Measurements from ENCODE around the gene MPZL2.

Gene MPZL2

GRCh38 chr11:118286545-118286944 is 22.4 kb upstream of the MPZL2 start:
- in situ Hi-C loops (cut with HindIII; ENCODE audit: low sequenced_read_pairs) = loop anchor here (10.0 kb wide), 1 partner anchor 112 kb away; the partner anchor contains the start of gene SCN2B

GRCh38 chr11:118283756-118284350 is 19.8 kb upstream of the MPZL2 start:
- in situ Hi-C loops (cut with HindIII; ENCODE audit: low sequenced_read_pairs) = loop anchor here (10.0 kb wide), 1 partner anchor 109 kb away; the partner anchor contains the start of gene SCN2B

GRCh38 chr11:118283037-118283636 is 19.0 kb upstream of the MPZL2 start:
- in situ Hi-C loops (cut with HindIII; ENCODE audit: low sequenced_read_pairs) = loop anchor here (10.0 kb wide), 1 partner anchor 108 kb away; the partner anchor contains the start of gene SCN2B

- in situ Hi-C loops (cut with HindIII; ENCODE audit: low sequenced_read_pairs) = loop anchor here (10.0 kb wide), 1 partner anchor 108 kb away; the partner anchor contains the start of gene SCN2B
These were observed 18.5 kb upstream of the MPZL2 start for GRCh38 chr11:118282606-118283005.

GRCh38 chr11:118281284-118281683 is 17.2 kb upstream of the MPZL2 start:
- in situ Hi-C loops (cut with HindIII; ENCODE audit: low sequenced_read_pairs) = loop anchor here (10.0 kb wide), 1 partner anchor 106 kb away; the partner anchor contains the start of gene SCN2B

- in situ Hi-C loops (cut with HindIII; ENCODE audit: low sequenced_read_pairs) = no loop called here
These were observed 13.2 kb upstream of the MPZL2 start for GRCh38 chr11:118277312-118277711.

- in situ Hi-C loops (cut with HindIII; ENCODE audit: low sequenced_read_pairs) = no loop called here
These were observed 12.3 kb upstream of the MPZL2 start for GRCh38 chr11:118276422-118276821.

- in situ Hi-C loops (cut with HindIII; ENCODE audit: low sequenced_read_pairs) = no loop called here
These were observed 11.1 kb upstream of the MPZL2 start for GRCh38 chr11:118275176-118275575.

- in situ Hi-C loops (cut with HindIII; ENCODE audit: low sequenced_read_pairs) = no loop called here
These were observed 10.1 kb upstream of the MPZL2 start for GRCh38 chr11:118274186-118274585.

- in situ Hi-C loops (cut with HindIII; ENCODE audit: low sequenced_read_pairs) = no loop called here
These were observed 7.9 kb upstream of the MPZL2 start for GRCh38 chr11:118272001-118272400.

- in situ Hi-C loops (cut with HindIII; ENCODE audit: low sequenced_read_pairs) = no loop called here
These were observed 3.4 kb upstream of the MPZL2 start for GRCh38 chr11:118267486-118267885.

- in situ Hi-C loops (cut with HindIII; ENCODE audit: low sequenced_read_pairs) = no loop called here
These were observed 1.9 kb upstream of the MPZL2 start for GRCh38 chr11:118265954-118266353.

GRCh38 chr11:118264569-118265465 is 720 bp upstream of the MPZL2 start:
- in situ Hi-C loops (cut with HindIII; ENCODE audit: low sequenced_read_pairs) = no loop called here

- in situ Hi-C loops (cut with HindIII; ENCODE audit: low sequenced_read_pairs) = no loop called here
These were observed 985 bp downstream of the MPZL2 start for GRCh38 chr11:118263112-118263511.

GRCh38 chr11:118260353-118260752 is 3.7 kb downstream of the MPZL2 start:
- in situ Hi-C loops (cut with HindIII; ENCODE audit: low sequenced_read_pairs) = no loop called here

- in situ Hi-C loops (cut with HindIII; ENCODE audit: low sequenced_read_pairs) = no loop called here
These were observed 5.0 kb downstream of the MPZL2 start for GRCh38 chr11:118259138-118259537.

- in situ Hi-C loops (cut with HindIII; ENCODE audit: low sequenced_read_pairs) = no loop called here
These were observed 5.7 kb downstream of the MPZL2 start for GRCh38 chr11:118258410-118258809.

GRCh38 chr11:118252688-118253087 is 11.4 kb downstream of the MPZL2 start:
- in situ Hi-C loops (cut with HindIII; ENCODE audit: low sequenced_read_pairs) = no loop called here

- in situ Hi-C loops (cut with HindIII; ENCODE audit: low sequenced_read_pairs) = no loop called here
These were observed 12.0 kb downstream of the MPZL2 start, which contains the start of gene MPZL3 for GRCh38 chr11:118251858-118252652. Gene MPZL3 (minus strand): TSS chr11:118252365. CDS start chr11:118252294, 71 bp downstream.

GRCh38 chr11:118247041-118247440 is 17.1 kb downstream of the MPZL2 start:
- in situ Hi-C loops (cut with HindIII; ENCODE audit: low sequenced_read_pairs) = no loop called here
